Fibroblast of villous mesenchyme (primary cell): ENCODE data around the gene WIF1. TPM values are rescaled to one million over a fixed set of nuclear protein-coding genes. Genes with fewer than 3 reads are reported as not detected.

ENCODE experiments used
- DNase-seq: peaks from one replicate; pipeline ENCODE4 v3.0.0-alpha.2; 2010; ENCODE audit warnings: low read depth
- H3K4me3 ChIP-seq: 2 replicates; pipeline ENCODE4 v1.5.1; 2011; ENCODE audit warnings: low read depth, mild to moderate bottlenecking, low read length
- small RNA-seq: library from RNA; depleted of rRNA; stranded (forward); fragments of <200 nt; gene quantifications from one replicate; pipeline ENCODE3, GENCODE V24; 2012
- total RNA-seq: library from RNA; depleted of rRNA; stranded (reverse); fragments of >200 nt; gene quantifications from 2 replicates; pipeline ENCODE4 v1.2.3, GENCODE V29; 2012
- TF ChIP-seq, protein P1 (sequence below): IDR thresholded peaks from 2 replicates; pipeline ENCODE4 v1.5.1; 2012; ENCODE audit warnings: low read depth, mild to moderate bottlenecking, low read length; ENCODE audit not compliant: insufficient read depth

WIF1 gene
- total RNA-seq, 1 donor, result not detected

DNA sequence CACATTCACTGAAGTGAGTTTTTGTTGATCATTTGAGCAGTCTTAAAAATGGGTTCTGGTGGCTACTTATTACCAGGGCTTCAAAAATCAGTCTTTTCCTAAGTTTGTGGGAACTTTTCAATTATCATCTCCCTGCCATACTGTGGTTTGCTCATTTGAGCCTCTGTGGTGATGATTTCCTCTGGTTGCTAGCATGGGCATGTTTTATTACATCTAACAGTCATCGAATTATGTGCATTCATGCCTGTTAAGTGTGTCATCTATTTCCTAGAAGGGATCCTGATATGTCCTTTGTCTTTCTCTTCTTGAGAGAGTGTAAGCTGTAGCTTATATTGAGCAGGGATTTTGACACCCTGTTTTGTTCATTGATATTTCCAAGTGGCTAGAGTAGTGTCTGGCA, 116.8 kb downstream of the WIF1 start:
- no peak overlapping the region for H3K4me3 ChIP-seq
- no peak for DNase-seq
- TF ChIP-seq, protein P1, sequence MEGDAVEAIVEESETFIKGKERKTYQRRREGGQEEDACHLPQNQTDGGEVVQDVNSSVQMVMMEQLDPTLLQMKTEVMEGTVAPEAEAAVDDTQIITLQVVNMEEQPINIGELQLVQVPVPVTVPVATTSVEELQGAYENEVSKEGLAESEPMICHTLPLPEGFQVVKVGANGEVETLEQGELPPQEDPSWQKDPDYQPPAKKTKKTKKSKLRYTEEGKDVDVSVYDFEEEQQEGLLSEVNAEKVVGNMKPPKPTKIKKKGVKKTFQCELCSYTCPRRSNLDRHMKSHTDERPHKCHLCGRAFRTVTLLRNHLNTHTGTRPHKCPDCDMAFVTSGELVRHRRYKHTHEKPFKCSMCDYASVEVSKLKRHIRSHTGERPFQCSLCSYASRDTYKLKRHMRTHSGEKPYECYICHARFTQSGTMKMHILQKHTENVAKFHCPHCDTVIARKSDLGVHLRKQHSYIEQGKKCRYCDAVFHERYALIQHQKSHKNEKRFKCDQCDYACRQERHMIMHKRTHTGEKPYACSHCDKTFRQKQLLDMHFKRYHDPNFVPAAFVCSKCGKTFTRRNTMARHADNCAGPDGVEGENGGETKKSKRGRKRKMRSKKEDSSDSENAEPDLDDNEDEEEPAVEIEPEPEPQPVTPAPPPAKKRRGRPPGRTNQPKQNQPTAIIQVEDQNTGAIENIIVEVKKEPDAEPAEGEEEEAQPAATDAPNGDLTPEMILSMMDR, result no peak

Small RNA genes lying within 50 kb of the gene (small RNA-seq; reads per million reads assigned to genes)
- 0.28 reads per million for gene RNU6-166P

Other genes starting within 250 kb of the WIF1 start
- gene LEMD3, start 48.3 kb upstream of the WIF1 start, total RNA-seq, result 26.7 and 32.0 TPM in 2 replicates
- gene MSRB3, start 157.4 kb upstream of the WIF1 start, total RNA-seq, result 89.2 and 111 TPM in 2 replicates